Pulmonary artery endothelial cell (primary cell): ENCODE data around the gene ST8SIA1. TPM values are rescaled to one million over a fixed set of nuclear protein-coding genes. Genes with fewer than 3 reads are reported as not detected.
"Not testable (repeated sequence)": the region's sequence is repeated elsewhere in the genome, so short reads cannot be mapped to it uniquely, and the experiment has no call there.

Source experiments
- DNase-seq: peaks from one replicate; pipeline ENCODE4 v3.0.0-alpha.2; 2011; ENCODE audit warnings: low read depth, low spot score
- total RNA-seq: library from RNA; depleted of rRNA; stranded (reverse); fragments of >200 nt; gene quantifications from 2 replicates; pipeline ENCODE4 v1.2.3, GENCODE V29; 2014

Gene ST8SIA1, protein sequence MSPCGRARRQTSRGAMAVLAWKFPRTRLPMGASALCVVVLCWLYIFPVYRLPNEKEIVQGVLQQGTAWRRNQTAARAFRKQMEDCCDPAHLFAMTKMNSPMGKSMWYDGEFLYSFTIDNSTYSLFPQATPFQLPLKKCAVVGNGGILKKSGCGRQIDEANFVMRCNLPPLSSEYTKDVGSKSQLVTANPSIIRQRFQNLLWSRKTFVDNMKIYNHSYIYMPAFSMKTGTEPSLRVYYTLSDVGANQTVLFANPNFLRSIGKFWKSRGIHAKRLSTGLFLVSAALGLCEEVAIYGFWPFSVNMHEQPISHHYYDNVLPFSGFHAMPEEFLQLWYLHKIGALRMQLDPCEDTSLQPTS
- 0.07 and 0.11 TPM in 2 replicates for total RNA-seq

DNA sequence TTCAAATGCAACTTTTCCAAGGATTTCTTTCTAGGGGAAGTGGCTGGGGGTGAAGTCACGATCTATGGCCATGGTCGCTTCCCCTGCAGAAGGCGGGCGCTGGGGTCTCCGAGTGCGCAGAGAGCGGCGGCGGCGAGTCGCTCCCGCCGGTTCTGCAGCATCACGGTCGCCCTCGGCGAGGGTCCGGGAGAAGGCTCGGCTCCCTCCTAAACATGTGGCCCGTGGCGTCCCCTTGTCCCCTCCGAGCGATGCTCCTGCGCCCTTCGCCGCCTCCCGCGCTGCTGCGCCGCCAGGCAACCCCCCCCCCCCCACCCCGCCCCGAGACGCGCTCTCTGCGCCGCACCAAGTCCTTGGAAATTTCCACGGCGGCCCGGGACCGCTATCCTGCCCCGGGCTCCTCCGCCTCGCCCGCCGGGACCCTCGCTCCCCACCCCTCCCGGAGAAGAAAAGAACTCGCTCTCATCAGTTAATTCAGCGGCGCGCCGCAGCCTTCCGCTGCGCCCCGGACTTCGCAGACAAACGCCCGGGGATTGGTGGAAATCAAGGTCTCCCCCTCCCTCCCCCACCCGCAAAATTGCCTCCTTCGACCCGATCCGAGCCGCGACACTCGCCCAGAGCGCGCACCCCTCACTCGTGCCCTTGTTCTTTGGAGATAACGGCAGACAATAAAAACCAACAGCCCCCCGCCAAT is at the start of gene ST8SIA1:
Gene ST8SIA1, minus strand, starts transcription at position 298 of the 691 bp plus-strand sequence. CDS start 475 bp downstream, outside the sequence.
- no peak for DNase-seq

DNA sequence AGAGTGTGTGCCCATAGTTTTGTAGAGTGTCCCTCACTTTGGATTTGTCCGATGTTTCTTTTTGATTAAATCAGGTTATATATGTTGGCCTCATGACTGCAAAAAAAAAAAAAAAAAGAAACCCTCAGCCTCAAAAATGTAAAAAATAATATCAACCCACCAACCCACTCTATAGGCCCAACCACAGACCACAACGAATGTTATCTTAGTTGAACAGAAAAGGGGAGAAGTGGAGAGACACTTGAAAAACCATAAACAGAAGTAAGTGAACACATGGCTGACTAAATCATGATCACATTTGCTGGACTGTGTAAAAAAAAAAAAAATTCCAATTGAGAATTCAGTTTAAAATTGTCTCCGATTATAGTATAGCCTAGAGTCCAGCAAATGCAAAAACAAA is 45.5 kb upstream of the ST8SIA1 start:
- DNase-seq, result no peak

DNA sequence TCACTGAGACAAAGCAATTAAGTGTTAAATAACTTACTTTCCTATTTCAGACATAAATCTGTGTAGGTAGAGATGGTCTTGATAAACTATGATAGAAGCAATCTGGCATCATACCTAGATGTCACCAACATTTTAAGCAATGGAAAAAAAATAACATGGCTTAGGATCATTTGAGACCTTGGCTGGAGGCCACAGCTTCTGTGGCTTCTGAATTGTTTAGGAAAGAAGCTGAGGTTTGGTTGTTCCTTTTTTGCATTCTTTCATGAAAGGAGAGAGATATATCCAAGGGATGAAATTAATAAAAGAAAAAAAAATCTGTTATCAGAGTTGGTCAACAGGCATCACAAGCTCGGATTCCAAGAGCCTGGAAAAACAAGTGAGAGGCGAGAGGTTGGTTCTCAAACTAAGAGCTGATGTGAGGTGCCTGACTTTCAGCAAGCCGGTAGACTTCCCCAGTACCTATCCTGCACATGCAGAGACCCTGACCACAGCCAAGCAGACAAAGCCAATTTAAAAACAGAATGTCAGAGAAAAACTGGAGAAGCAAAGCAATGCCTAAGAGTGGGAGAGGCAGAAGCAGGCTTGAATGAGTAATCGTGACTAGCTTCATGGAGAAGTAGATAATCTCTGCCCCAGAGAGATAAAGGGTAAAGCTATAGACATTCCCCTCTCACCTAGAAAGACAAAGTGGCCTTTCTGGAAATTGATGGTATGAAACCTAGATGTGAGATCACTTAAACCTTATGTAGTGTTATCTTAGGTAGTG is 43.4 kb upstream of the ST8SIA1 start:
- no peak for DNase-seq

DNA sequence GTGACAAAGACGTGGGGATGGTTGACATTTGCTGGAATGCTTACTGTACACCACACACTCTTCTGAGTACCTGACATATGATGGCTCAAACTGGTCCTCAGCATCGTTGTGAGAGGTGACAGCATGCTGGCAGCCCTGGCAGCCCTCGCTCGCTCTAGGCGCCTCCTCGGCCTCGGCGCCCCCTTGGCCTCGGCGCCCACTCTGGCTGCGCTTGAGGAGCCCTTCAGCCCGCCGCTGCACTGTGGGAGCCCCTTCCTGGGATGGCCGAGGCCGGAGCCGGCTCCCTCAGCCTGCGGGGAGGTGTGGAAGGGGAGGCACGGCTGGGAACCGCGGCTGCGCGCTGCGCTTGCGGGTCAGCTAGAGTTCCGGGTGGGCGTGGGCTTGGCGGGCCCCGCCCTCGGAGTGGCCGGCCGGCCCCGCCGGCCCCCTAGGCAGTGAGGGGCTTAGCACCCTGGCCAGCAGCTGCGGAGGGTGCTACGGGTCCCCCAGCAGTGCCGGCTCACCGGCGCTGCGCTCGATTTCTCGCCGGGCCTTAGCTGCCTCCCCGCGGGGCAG is 42.2 kb upstream of the ST8SIA1 start:
- DNase-seq, result not testable (repeated sequence)

DNA sequence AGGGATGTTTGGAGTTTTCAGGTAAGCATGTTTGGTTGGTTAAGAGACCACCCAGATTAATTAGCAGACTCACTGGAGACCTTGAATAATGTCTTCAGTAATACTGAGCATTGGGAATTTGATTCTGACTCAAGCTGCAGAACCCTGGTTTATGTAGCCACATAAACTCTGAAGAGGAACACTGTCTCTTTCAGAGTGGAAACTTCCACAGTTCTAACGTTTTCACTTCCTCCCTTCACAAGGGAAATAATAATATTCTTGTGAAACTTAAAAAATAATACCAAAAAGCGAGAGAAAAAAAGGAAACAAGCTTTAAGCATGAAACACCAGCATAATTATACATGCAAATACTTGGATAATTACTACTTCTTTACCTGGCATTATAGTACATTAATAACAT is 40.0 kb upstream of the ST8SIA1 start:
- DNase-seq, result no peak

DNA sequence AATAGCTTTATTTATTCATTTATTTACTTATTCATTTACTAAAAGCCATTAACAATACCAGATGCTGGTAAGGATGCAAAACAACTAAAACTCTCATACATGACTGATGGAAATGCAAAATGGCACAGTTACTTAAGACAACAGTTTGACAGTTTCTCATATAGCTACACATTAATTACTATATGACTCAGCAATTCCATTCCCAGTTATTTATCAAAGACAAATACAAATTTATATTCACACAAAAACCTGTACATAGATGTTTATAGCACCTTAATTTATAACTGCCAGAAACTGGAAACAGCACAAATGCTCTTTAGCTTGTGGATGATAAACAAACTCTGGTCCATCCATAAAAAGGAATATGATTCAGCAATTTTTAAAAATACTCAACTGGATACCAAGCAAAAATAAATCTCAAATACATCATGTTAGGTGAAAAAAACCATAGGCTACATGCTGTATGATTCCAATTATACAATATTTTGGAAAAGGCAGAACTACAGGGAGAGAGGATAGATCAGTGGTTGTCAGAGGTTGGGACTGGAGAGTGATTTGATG is 37.9 kb upstream of the ST8SIA1 start:
- DNase-seq, result no peak

DNA sequence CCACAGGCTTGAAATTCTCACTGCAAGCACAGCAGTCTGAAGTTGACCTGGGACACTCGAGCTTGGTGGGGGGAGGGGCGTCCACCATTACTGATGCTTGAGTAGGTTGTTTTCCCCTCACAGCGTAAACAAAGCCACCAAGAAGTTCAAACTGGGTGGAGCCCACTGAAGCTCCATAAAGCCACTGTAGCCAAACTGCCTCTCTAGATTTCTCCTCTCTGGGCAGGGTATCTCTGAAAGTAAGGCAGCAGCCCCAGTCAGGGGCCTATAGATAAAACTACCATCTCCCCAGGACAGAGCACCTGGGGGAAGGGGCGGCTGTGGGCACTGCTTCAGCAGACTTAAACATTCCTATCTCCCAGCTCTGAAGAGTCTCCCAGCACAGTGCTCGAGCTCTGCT is 31.7 kb upstream of the ST8SIA1 start:
- DNase-seq, result no peak

DNA sequence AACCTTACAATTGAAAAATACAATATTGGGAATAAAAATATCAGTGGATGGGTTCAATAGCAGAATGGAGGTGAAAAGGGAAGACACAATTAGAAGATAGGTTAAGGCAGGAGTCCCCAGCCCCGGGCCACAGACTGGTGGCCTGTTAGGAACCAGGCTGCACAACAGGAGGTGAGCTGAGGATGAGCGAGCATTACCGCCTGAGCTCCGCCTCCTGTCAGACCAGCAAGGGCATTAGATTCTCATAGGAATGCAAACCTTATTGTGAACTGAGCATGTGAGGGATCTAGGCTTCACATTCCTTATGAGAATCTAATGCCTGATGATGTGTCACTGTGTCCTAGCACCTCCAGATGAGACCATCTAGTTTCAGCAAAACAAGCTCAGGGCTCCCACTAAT is 27.3 kb upstream of the ST8SIA1 start:
- no peak for DNase-seq

DNA sequence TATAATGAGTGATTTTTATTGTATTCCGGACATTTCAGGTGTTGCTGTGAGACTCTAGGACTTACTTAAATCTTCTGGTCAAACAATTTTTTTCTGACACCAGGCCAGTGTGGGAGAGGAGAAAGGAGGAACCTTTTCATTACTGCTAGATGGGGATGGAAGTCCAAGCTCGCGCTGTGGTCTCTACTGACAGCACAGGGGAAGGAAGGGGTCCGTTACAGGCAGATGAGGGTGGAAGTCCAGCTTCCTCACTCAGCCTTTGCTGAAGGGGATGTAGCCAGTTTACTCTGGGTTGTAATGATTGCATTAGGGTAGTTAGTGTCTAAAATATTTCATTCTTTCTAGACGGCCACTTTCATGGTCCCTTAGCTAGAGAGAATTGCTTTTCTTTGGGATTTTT is 26.3 kb upstream of the ST8SIA1 start:
- DNase-seq, result no peak

DNA sequence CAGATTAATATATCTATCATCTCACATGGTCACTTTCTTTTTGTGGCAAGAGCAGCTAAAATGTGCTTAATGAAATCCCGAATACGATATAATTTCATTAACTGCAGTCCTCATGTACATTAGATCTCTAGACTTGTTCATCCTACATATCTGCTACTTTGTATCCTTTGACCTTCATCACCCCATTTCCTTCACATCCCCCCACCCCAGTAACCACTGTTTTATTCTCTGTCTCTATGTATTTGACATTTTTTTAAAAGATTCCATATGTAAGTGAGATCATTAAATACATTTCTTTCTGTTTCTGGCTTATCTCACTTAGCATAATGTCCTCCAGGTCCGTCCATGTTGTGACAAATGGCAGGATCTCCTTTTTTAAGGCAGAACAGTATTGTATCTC is 23.0 kb upstream of the ST8SIA1 start:
- DNase-seq, result no peak

DNA sequence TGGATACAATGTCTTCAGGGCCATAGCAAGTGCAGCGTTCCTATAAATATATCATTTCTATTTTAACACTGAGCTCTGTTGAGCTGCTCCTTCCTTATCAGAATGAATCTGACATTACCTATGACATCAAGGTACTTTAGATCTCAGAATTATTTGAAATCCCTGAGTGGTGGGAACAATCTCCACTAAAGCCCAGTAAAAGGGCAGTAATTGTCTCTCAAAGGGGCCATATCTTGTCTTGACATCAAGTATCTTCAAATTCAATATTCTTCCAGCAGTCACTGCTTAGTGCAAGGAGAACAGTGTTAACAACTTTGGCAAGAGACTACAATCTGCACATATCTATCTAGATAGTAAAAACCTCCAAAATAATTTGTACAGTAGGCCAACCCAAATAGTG is 21.7 kb upstream of the ST8SIA1 start:
- DNase-seq, result no peak

DNA sequence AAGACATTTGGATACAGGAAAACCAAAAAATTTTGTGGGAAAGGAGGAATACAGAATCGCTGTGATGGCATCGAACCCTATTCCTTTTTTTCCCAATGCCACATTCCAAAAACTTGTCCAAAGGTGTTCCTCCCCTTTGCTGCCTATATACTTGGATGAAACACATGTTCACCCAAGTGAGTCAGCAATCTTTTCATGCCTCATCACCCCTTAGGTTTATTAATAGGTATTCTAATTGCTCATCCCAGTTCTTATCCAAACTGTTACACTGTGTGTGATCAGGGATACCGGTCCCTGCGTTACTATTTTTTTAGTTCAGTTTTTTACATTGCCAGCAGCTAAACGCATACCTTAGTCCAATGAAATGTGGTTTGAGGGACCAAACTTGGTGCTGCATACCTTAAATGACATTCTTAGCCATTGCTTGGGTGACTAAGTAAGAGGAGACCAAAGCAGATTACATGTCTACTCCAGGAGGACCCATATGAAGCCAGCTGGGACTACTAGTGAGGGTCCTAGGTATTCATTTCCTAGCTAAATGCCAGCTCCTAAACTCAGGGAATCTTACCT is 20.6 kb upstream of the ST8SIA1 start:
- no peak for DNase-seq

DNA sequence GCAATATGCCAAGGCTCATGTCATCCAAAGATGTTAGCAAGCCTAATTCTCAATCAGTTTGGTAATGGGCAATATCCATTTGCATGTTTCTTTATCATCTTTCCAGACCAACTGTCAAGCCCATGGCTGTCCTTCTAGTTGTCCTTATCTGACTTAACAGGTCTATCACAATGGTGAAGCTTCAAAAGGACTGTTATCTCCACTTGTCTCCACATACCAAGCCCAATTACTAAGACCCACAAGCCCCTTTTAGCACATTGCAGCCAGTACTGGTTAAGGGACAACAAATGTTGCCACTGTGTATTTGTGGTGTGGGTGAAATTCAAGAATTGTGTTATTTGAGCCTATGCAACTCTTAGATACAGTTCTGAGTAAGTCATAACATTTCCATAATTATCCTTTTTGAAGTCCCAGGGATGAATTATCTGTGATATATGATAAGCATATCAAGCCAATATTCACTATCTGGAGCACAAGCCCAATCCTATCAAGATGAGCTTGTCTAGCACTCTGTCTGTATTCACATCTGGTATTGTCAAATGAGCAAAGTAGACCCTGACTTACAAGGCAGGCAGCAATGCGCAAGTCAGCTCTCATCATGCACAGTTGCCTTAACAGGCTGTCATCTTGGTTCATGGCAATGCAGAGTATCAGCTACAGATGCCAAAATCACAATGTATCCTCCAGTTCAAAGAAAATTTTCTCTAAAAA is 19.3 kb upstream of the ST8SIA1 start:
- DNase-seq, result no peak

DNA sequence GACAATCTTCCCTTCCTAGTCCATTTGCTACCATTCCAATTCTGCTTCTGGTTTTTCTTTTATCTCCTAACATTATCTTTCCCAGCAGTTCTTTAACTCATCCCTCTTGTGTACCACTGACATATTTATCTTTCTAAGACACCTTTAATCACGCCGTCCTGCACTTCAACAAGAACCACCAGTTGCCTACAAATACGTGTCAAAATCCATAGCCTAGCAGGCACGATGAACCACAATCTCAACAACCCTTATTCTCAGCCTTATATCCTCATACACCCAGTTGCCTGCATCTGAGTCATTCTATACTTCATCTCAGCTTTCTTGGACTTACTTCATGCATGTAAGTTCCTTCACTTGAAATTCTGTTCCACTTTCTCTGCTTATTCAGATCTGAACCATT is 16.4 kb upstream of the ST8SIA1 start:
- DNase-seq, result no peak

DNA sequence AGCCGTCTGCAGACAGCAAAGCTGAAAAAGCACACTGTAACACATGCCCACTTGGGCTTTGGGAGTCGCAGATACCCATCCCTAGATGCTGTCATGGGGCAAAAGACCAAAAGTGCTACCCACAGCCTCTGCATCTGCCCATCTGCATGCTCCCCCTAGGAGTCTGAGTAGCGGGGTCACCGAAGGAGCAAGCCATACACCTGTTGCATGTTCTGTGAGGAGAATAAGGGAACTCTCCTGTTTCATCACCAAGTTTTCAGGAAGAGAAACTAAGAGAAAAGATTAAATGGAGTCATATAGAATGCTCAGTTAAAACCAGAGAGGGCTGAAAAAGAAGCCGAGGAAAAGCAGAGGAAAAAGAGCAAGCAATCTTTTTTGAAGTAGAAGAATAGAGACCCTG is 13.7 kb upstream of the ST8SIA1 start:
- no peak for DNase-seq

DNA sequence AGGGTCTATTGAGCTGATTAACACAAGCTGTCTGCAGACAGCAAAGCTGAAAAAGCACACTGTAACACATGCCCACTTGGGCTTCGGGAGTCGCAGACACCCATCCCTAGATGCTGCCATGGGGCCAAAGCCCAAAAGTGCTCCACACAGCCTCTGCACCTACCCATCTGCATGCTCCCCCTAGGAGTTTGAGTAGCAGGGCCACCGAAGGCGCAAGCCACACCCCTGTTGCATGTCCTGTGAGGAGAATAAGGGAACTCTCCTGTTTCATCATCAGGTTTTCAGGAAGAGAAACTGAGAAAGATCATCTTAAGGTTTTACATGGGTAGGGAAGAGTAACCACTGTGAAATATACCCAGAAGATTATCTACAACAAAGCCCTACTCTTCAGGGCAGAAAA is 5.6 kb upstream of the ST8SIA1 start:
- no peak for DNase-seq

DNA sequence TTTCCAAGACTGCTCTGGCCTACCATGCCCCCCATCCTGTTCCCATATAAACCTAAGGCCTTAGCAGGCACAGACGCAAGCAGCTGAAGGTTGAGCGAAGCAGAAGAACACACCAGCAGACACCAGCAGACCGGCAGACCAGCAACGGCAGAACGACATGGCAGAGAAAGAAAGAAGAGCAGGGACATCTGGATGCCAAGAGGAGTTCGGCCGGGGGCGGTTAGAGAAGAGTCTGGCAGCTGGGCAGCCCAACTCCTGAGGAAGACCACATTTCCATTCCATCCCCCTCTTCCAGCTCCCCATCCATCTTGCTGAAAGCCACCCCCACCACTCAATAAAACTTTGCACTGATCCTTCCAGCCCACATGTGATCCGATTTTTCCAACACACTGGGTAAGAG is 5.2 kb upstream of the ST8SIA1 start:
- DNase-seq, result no peak

DNA sequence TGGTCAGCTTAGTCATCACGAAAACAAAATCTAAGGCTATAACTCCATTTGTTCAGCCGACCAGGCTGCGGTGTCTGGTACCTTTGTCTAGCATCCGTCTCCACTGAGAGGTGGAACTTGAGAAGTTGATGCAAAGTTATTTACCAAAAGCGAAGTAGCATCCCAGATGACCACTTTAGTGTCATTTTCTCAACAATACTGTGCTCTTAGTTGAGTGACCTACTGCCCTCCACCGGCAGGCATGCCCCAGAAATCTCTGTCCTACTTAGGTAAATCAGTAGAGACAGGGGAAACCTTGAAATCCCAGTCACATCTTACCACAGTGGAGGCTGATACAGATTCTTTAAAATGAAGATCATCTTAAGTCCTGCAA is 1.3 kb upstream of the ST8SIA1 start:
- DNase-seq, result no peak

DNA sequence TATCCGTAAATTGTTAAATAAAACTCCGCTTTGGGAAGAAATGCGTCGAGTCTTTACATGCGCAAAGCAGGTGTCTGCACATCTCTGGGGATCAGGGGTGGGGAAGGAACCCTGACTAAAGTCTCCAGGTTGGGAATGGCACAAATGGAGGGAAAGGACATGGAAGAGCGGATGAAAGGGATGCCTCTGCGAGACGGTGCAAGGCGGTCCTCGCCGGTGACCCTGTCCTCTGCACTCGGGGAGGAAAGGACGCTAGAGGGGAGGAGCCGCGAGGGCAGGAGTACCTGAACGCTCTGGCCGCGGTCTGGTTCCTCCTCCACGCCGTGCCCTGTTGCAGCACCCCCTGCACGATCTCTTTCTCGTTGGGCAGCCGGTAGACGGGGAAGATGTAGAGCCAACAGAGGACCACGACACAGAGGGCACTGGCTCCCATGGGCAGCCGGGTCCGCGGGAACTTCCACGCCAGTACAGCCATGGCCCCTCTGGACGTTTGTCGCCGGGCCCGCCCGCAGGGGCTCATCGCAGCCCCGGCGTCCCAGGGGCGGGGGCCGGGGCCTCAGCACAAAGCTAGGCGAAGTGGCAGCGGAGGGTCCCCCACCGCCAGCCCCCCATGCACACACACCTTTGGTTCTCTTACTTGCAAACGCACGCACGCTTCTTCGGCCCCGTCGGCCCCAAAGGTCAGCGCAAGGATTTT is 646 bp downstream of the ST8SIA1 start:
- no peak for DNase-seq

DNA sequence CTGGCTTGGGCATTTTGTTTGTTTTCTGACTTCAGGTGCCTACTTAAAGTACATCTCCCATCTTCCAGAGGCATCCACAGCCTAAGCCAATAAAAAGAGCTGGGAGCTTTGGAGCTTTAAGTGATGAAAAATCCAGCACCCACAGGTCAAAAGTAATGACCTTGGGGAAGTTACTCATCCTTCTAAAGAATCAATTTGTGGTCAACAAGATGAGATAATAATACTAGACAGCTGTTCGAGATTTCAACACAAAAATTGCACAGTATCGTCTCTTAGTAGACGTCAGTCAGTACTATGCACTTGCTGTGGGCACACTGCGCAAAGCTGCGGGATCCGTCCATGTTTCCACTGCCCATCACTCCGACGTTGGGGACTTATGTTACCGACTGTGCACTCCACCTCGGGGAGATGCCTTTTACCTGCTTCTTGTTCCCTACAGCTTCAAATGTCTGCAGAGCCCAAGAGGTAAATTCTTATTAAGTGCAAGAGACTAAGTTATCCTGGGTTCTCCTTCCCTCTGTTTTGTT is 1.3 kb downstream of the ST8SIA1 start:
- DNase-seq, result no peak
